Keratinocyte (primary cell): ENCODE measurements around the gene TRMT10B. TPM values are rescaled to one million over a fixed set of nuclear protein-coding genes. Genes with fewer than 3 reads are reported as not detected.

Experiments used
- DNase-seq: peaks from one replicate; pipeline ENCODE4 v3.0.0-alpha.2; 2011; ENCODE audit warnings: low read depth, missing footprints, low spot score
- FAIRE-seq: peaks from 2 replicates; lab custom pipeline; 2011; peaks lifted over from hg19 to GRCh38; lab: Jason Lieb, UNC
- H2AFZ ChIP-seq: 2 replicates; pipeline ENCODE4 v1.6.0; 2012; ENCODE audit warnings: low read length, control low read depth, inconsistent platforms; ENCODE audit not compliant: control insufficient read depth
- H3K27ac ChIP-seq: 2 replicates; pipeline ENCODE4 v1.5.1; 2011; ENCODE audit warnings: low read length; ENCODE audit not compliant: control insufficient read depth, insufficient read depth
- H3K27me3 ChIP-seq: 3 replicates; pipeline ENCODE4 v1.6.0; 2011; ENCODE audit warnings: low read length; ENCODE audit not compliant: control insufficient read depth, insufficient read depth; ENCODE audit errors: extremely low read depth
- H3K36me3 ChIP-seq, 2 experiments: 2 replicates in 1 of 2; 3 replicates in 1 of 2; pipeline ENCODE4 v1.5.1; 2011; ENCODE audit warnings: low read length in 2 of 2, mild to moderate bottlenecking in 1 of 2; ENCODE audit not compliant: control insufficient read depth in 2 of 2, insufficient read depth in 2 of 2; ENCODE audit errors: extremely low read depth in 1 of 2
- H3K4me1 ChIP-seq: 3 replicates; pipeline ENCODE4 v1.5.1; 2011; ENCODE audit warnings: low read length; ENCODE audit not compliant: control insufficient read depth, insufficient read depth; ENCODE audit errors: extremely low read depth
- H3K4me2 ChIP-seq: 3 replicates; pipeline ENCODE4 v1.6.0; 2011; ENCODE audit warnings: low read depth, low read length; ENCODE audit not compliant: control insufficient read depth, insufficient read depth; ENCODE audit errors: extremely low read depth
- H3K4me3 ChIP-seq, 3 experiments: fragments of 200-600 bp in 1 of 3; sonication (generic) in 1 of 3; 2 replicates in 2 of 3; 3 replicates in 1 of 3; pipeline ENCODE4 v1.5.1; 2011 to 2016; ENCODE audit warnings: low read length in 3 of 3, mild to moderate bottlenecking in 3 of 3, control low read depth in 2 of 3, inconsistent platforms in 1 of 3, low read depth in 1 of 3, mixed read lengths in 1 of 3, mixed run types in 1 of 3, moderate library complexity in 1 of 3; ENCODE audit not compliant: control insufficient read depth in 2 of 3, insufficient read depth in 2 of 3; ENCODE audit errors: extremely low read depth in 1 of 3
- H3K79me2 ChIP-seq: 2 replicates; pipeline ENCODE4 v1.6.0; 2012; ENCODE audit warnings: low read length; ENCODE audit not compliant: control insufficient read depth, insufficient read depth
- H3K9ac ChIP-seq: 3 replicates; pipeline ENCODE4 v1.6.0; 2011; ENCODE audit warnings: low read length; ENCODE audit not compliant: control insufficient read depth, insufficient read depth; ENCODE audit errors: extremely low read depth
- H3K9me1 ChIP-seq: 3 replicates; pipeline ENCODE4 v1.6.0; 2011; ENCODE audit warnings: low read length; ENCODE audit not compliant: control insufficient read depth, insufficient read depth; ENCODE audit errors: extremely low read depth
- H3K9me3 ChIP-seq: 2 replicates; pipeline ENCODE4 v1.5.1; 2012; ENCODE audit warnings: low read depth, low read length; ENCODE audit not compliant: control insufficient read depth
- H4K20me1 ChIP-seq: 3 replicates; pipeline ENCODE4 v1.6.0; 2011; ENCODE audit warnings: low read length; ENCODE audit not compliant: control insufficient read depth, insufficient read depth; ENCODE audit errors: extremely low read depth
- EZH2 ChIP-seq: IDR thresholded peaks from one replicate; pipeline ENCODE4 v1.6.1; 2012; ENCODE audit warnings: inconsistent platforms, mild to moderate bottlenecking, low read length, moderate library complexity
- dilution Hi-C: fragments of 300-500 bp; cut with MboI; formaldehyde crosslinking; loops from one replicate; pipeline ENCODE4 v1.7.0; 2020; ENCODE audit warnings: low sequenced_read_pairs; ENCODE audit not compliant: extremely low pct_ligation_motif_present
- polyA plus RNA-seq, 5 experiments: library from polyadenylated mRNA; depleted of rRNA in 3 of 5; stranded (reverse) in 3 of 5; stranded (forward) in 1 of 5; unstranded in 1 of 5; fragments of >200 nt; gene quantifications; 1 replicate in 1 of 5; 2 replicates in 3 of 5; 3 replicates in 1 of 5; pipeline versions ENCODE4 v1.2.1 to v1.2.3, GENCODE V29; 2011 to 2012; ENCODE audit warnings: missing spikeins in 2 of 5, low read depth in 1 of 5, low replicate concordance in 1 of 5
- TF ChIP-seq, protein P1 (sequence below), 3 experiments: IDR thresholded peaks in 1 of 3; conservative IDR thresholded peaks in 1 of 3; optimal IDR thresholded peaks in 1 of 3; 2 replicates in 2 of 3; 3 replicates in 1 of 3; pipeline versions ENCODE3 to v1.5.1; 2011; ENCODE audit warnings: low read length in 3 of 3, mild to moderate bottlenecking in 3 of 3, moderate library complexity in 2 of 3, control low read depth in 1 of 3, inconsistent platforms in 1 of 3; ENCODE audit not compliant: insufficient read depth in 2 of 3; ENCODE audit errors: extremely low read depth in 1 of 3

Gene TRMT10B
- polyA plus RNA-seq, 1 donor (not counting 4 experiments of a cell fraction or from before 2014, with no cell fraction given) = 6.9 TPM

GRCh38 chr9:37798677-37799076 lies 45.1 kb downstream of the TRMT10B start:
- dilution Hi-C loops = no loop called here

GRCh38 chr9:37800631-37801286 lies 47.2 kb downstream of the TRMT10B start, which contains the start of gene DCAF10:
DCAF10 (plus strand) TSS chr9:37800797; CDS start chr9:37800867, 70 bp downstream.
- Histone ChIP-seq H3K36me3 (peaks cover 0 to 1% of the 10 kb centered on the region in 2 experiments), H3K79me2 (peaks cover 48% of the 10 kb centered on the region), H3K27ac (peak within 1 kb of the TSS; percentile 79), H3K4me1 (peaks cover 14% of the 10 kb centered on the region), H3K9me3 (no peaks in the 10 kb centered on the region), H2AFZ (peak within 1 kb of the TSS; percentile 100), H3K4me3 (peak within 1 kb of the TSS; percentile 93 to 95 (median 95)), H3K9me1 (no peaks in the 10 kb centered on the region), H3K27me3 (no peaks in the 10 kb centered on the region), H4K20me1 (peaks cover 4% of the 10 kb centered on the region), H3K4me2 (peak within 1 kb of the TSS; percentile 94), H3K9ac (peak within 1 kb of the TSS; percentile 90)
- FAIRE-seq (no peak), DNase-seq (no peak)
- no peak for TF ChIP-seq EZH2
- TF ChIP-seq, protein P1, sequence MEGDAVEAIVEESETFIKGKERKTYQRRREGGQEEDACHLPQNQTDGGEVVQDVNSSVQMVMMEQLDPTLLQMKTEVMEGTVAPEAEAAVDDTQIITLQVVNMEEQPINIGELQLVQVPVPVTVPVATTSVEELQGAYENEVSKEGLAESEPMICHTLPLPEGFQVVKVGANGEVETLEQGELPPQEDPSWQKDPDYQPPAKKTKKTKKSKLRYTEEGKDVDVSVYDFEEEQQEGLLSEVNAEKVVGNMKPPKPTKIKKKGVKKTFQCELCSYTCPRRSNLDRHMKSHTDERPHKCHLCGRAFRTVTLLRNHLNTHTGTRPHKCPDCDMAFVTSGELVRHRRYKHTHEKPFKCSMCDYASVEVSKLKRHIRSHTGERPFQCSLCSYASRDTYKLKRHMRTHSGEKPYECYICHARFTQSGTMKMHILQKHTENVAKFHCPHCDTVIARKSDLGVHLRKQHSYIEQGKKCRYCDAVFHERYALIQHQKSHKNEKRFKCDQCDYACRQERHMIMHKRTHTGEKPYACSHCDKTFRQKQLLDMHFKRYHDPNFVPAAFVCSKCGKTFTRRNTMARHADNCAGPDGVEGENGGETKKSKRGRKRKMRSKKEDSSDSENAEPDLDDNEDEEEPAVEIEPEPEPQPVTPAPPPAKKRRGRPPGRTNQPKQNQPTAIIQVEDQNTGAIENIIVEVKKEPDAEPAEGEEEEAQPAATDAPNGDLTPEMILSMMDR (optimal IDR thresholded peaks at IDR 0.05 in 1 of 3, IDR thresholded peaks at IDR 0.05 in 1 of 3, conservative IDR thresholded peaks at IDR 0.05 in 1 of 3; ENCODE audit: extremely low read depth in 1 of 3, insufficient read depth in 2 of 3, low read length in 3 of 3) = peak in 2 of 3 experiments; percentile 9 to 15
- dilution Hi-C loops = no loop called here

More at GRCh38 chr9:37798677-37799076, 45.1 kb downstream of the TRMT10B start:
- Histone ChIP-seq H2AFZ (no peak overlapping the region), H4K20me1 (peaks cover 4% of the 10 kb centered on the region), H3K27ac (no peak overlapping the region), H3K27me3 (no peaks in the 10 kb centered on the region), H3K9ac (no peak overlapping the region), H3K9me1 (no peaks in the 10 kb centered on the region), H3K79me2 (peaks cover 28% of the 10 kb centered on the region), H3K9me3 (no peaks in the 10 kb centered on the region), H3K4me2 (no peak overlapping the region), H3K36me3 (peaks cover 0 to 1% of the 10 kb centered on the region in 2 experiments), H3K4me1 (peaks cover 14% of the 10 kb centered on the region), H3K4me3 (no peak overlapping the region)
- TF ChIP-seq EZH2 = no peak
- TF ChIP-seq, protein P1 (optimal IDR thresholded peaks at IDR 0.05 in 1 of 3, IDR thresholded peaks at IDR 0.05 in 1 of 3, conservative IDR thresholded peaks at IDR 0.05 in 1 of 3; ENCODE audit: extremely low read depth in 1 of 3, insufficient read depth in 2 of 3, low read length in 3 of 3) = no peak
- no peak for FAIRE-seq
- DNase-seq = no peak
